Mesenchymal stem cell (in vitro differentiated cells and primary cell): ENCODE measurements around the gene CXorf66.

Experiments
- DNase-seq: peaks from one replicate; pipeline ENCODE4 v3.0.0-alpha.2; 2013
- H2AFZ ChIP-seq: one replicate; pipeline ENCODE4 v1.6.1; 2013; ENCODE audit warnings: low read depth, mild to moderate bottlenecking, control low read depth, inconsistent platforms, low read length, moderate library complexity
- H2AK5ac ChIP-seq: 2 replicates; pipeline ENCODE4 v1.6.1; 2013; ENCODE audit warnings: low read length, moderate library complexity, mild to moderate bottlenecking, inconsistent platforms; ENCODE audit not compliant: severe bottlenecking
- H2BK120ac ChIP-seq: one replicate; pipeline ENCODE4 v1.6.1; 2013; ENCODE audit warnings: low read depth, mild to moderate bottlenecking, inconsistent platforms, low read length, moderate library complexity
- H2BK12ac ChIP-seq, 2 experiments: one replicate each; pipeline ENCODE4 v1.6.1; 2013; ENCODE audit warnings: inconsistent platforms in 2 of 2, low read length in 2 of 2, mild to moderate bottlenecking in 2 of 2, moderate library complexity in 2 of 2, control low read depth in 1 of 2
- H2BK15ac ChIP-seq: one replicate; pipeline ENCODE4 v1.6.1; 2013; ENCODE audit warnings: mild to moderate bottlenecking, low read depth, inconsistent platforms; ENCODE audit not compliant: poor library complexity, severe bottlenecking
- H2BK5ac ChIP-seq: 2 replicates; pipeline ENCODE4 v1.6.1; 2013; ENCODE audit warnings: low read depth, mild to moderate bottlenecking, low read length, control low read depth, inconsistent platforms; ENCODE audit not compliant: poor library complexity, severe bottlenecking
- H3K14ac ChIP-seq, 2 experiments: one replicate each; pipeline ENCODE4 v1.6.1; 2013; ENCODE audit warnings: inconsistent platforms in 2 of 2, low read length in 2 of 2, control low read depth in 1 of 2, mild to moderate bottlenecking in 1 of 2, moderate library complexity in 1 of 2
- H3K18ac ChIP-seq, 2 experiments: one replicate each; pipeline ENCODE4 v1.6.1; 2013; ENCODE audit warnings: inconsistent platforms in 2 of 2, low read length in 2 of 2, control low read depth in 1 of 2, low read depth in 1 of 2, mild to moderate bottlenecking in 1 of 2
- H3K23ac ChIP-seq, 2 experiments: one replicate each; pipeline ENCODE4 v1.6.1; 2013; ENCODE audit warnings: inconsistent platforms in 2 of 2, low read length in 2 of 2, mild to moderate bottlenecking in 2 of 2, moderate library complexity in 2 of 2, control low read depth in 1 of 2
- H3K27ac ChIP-seq: 2 replicates; pipeline ENCODE4 v1.5.1; 2013; ENCODE audit warnings: mild to moderate bottlenecking, moderate library complexity, low read length, control low read depth, inconsistent platforms; ENCODE audit not compliant: poor library complexity, severe bottlenecking
- H3K27me3 ChIP-seq, 2 experiments: 2 replicates each; pipeline versions ENCODE4 v1.6.1 to v1.7.0; 2013; ENCODE audit warnings: low read length in 2 of 2, mild to moderate bottlenecking in 2 of 2, moderate library complexity in 2 of 2, control low read depth in 1 of 2, inconsistent platforms in 1 of 2; ENCODE audit not compliant: control insufficient read depth in 1 of 2, insufficient read depth in 1 of 2
- H3K36me3 ChIP-seq, 2 experiments: 2 replicates each; pipeline versions ENCODE4 v1.6.1 to v1.7.0; 2013; ENCODE audit warnings: low read length in 2 of 2, control low read depth in 1 of 2, inconsistent platforms in 1 of 2, low read depth in 1 of 2, mild to moderate bottlenecking in 1 of 2; ENCODE audit not compliant: insufficient read depth in 2 of 2, control insufficient read depth in 1 of 2
- H3K4ac ChIP-seq, 2 experiments: one replicate each; pipeline ENCODE4 v1.6.1; 2013; ENCODE audit warnings: inconsistent platforms in 2 of 2, low read length in 2 of 2, mild to moderate bottlenecking in 2 of 2, moderate library complexity in 2 of 2, control low read depth in 1 of 2, low read depth in 1 of 2
- H3K4me1 ChIP-seq: 2 replicates; pipeline ENCODE4 v1.6.1; 2013; ENCODE audit warnings: low read depth, low read length, control low read depth; ENCODE audit not compliant: control insufficient read depth, insufficient read depth
- H3K4me2 ChIP-seq: 2 replicates; pipeline ENCODE4 v1.6.1; 2013; ENCODE audit warnings: low read length, mild to moderate bottlenecking, inconsistent platforms; ENCODE audit not compliant: poor library complexity, severe bottlenecking
- H3K4me3 ChIP-seq, 2 experiments: 2 replicates each; pipeline versions ENCODE4 v1.5.1 to v1.7.0; 2013; ENCODE audit warnings: low read length in 2 of 2, mild to moderate bottlenecking in 2 of 2, control low read depth in 1 of 2, low read depth in 1 of 2; ENCODE audit not compliant: insufficient read depth in 1 of 2
- H3K79me1 ChIP-seq: replicated peaks from 2 replicates; pipeline ENCODE4 v1.6.1; 2013; ENCODE audit warnings: mild to moderate bottlenecking, control low read depth, low read length, inconsistent platforms; ENCODE audit not compliant: poor library complexity, severe bottlenecking
- H3K9ac ChIP-seq: 2 replicates; pipeline ENCODE4 v1.7.0; 2013; ENCODE audit warnings: mild to moderate bottlenecking, low read length, moderate library complexity
- H3K9me3 ChIP-seq: 2 replicates; pipeline ENCODE4 v1.7.0; 2013; ENCODE audit warnings: mild to moderate bottlenecking, low read length; ENCODE audit not compliant: control insufficient read depth
- H4K8ac ChIP-seq: one replicate; pipeline ENCODE4 v1.6.1; 2013; ENCODE audit warnings: inconsistent platforms, mild to moderate bottlenecking, low read length, moderate library complexity
- H4K91ac ChIP-seq: one replicate; pipeline ENCODE4 v1.6.1; 2013; ENCODE audit warnings: mild to moderate bottlenecking, low read length, inconsistent platforms
- WGBS: methylation state at CpG from one replicate; pipeline ENCODE4 v1.1.7; 2013; ENCODE audit warnings: mixed read lengths; 5-methylcytosine and 5-hydroxymethylcytosine counted together

Gene CXorf66

DNA sequence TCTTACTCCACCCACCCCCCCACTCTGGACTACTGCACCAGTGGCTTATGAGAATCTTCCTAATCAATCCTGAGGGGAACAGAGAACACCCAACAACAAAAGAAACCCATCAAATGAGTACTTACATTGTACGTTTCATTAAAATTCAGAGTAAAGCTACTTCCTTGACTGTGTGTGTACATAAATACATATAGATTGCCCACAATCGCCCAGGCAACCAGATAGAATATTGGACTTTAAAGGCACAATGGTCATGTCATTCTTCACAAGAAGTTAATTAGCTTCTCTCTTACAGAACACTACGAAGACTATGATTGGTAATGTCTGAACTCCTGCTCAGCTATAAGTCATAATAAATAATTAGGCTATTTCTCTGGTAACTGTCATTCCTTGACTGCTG lies 20.2 kb downstream of the CXorf66 start:
- Histone ChIP-seq H3K9ac (no peak overlapping the region), H3K27ac (no peak overlapping the region), H3K4me1 (no peaks in the 10 kb centered on the region), H3K23ac (no peak overlapping the region), H3K4me3 (no peak overlapping the region), H3K4me2 (no peak overlapping the region), H2BK12ac (no peak overlapping the region), H3K9me3 (no peaks in the 10 kb centered on the region), H2AFZ (no peak overlapping the region), H2BK5ac (no peak overlapping the region), H3K27me3 (peaks cover 0 to 11% of the 10 kb centered on the region in 2 experiments), H3K4ac (no peak overlapping the region), H3K14ac (no peak overlapping the region), H3K18ac (no peak overlapping the region), H3K79me1 (no peaks in the 10 kb centered on the region), H2BK15ac (no peak overlapping the region), H2AK5ac (no peak overlapping the region), H4K91ac (no peak overlapping the region), H4K8ac (no peak overlapping the region), H2BK120ac (no peak overlapping the region), H3K36me3 (no peaks in the 10 kb centered on the region)
- no peak for DNase-seq
- no CpG with 5 or more reads among the region's 3 CpGs for WGBS

DNA sequence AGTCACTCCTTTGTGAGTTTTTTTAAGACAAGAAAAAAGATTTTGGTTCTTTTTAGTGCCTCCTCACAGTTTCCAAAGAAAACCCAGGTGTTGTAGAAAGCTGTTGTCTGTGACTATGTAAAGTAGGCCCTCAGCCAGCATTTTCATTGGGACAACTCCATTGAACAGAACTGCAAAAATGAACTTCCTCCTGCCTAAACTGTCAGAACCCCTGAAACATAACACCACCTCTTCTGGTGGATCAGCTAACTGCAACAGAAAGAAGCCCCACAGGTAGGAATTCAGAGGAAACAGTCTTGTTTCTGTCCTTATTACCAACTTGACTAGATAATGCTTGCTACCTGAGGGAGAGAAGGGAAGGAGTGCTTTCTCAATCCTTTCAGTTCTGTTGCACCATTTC lies 29.1 kb downstream of the CXorf66 start:
- no peaks in the 10 kb centered on the region for H3K36me3 ChIP-seq
- no peak overlapping the region for H3K4ac ChIP-seq

DNA sequence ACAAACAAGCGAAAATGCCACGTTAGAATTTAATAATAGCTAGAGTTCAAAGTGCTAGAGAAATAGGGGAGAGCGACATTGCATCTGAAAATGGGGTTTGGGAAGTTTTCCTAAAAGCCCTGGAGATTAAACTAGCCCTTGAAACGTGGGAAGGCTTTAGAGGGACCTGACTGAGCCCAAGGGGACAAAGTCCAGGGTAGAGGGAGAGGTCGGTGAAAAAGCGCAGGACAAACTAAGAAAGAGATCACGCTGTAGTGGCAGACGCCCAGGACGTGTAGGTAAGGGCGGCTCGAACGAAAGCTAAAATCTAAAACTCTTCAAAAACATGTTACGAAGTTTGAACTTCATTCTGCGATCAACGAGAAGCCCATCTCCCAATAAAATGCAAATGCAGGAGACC lies 31.4 kb downstream of the CXorf66 start:
- Histone ChIP-seq H2BK15ac (peak overlapping the region; percentile 83), H2AK5ac (no peak overlapping the region), H3K27ac (peak overlapping the region; percentile 63), H3K36me3 (no peaks in the 10 kb centered on the region), H2BK120ac (no peak overlapping the region), H3K9ac (peak overlapping the region; percentile 93), H3K4ac (no peak overlapping the region), H3K18ac (no peak overlapping the region), H3K27me3 (no peaks in the 10 kb centered on the region), H4K91ac (no peak overlapping the region), H3K79me1 (no peaks in the 10 kb centered on the region), H3K14ac (no peak overlapping the region), H3K4me3 (peak overlapping the region in 1 of 2 experiments; percentile 75), H2BK12ac (no peak overlapping the region), H3K23ac (no peak overlapping the region), H3K4me1 (peaks cover 1% of the 10 kb centered on the region), H3K4me2 (peak overlapping the region; percentile 53), H2AFZ (no peak overlapping the region), H2BK5ac (no peak overlapping the region), H4K8ac (no peak overlapping the region), H3K9me3 (no peaks in the 10 kb centered on the region)
- WGBS: 85% methylated on average over 15 of the region's 15 CpGs
- no peak for DNase-seq

More for the DNA sequence above, 29.1 kb downstream of the CXorf66 start:
- no peak overlapping the region for H3K18ac ChIP-seq
- H2BK12ac ChIP-seq: no peak overlapping the region
- no peak overlapping the region for H2BK120ac ChIP-seq
- H3K9ac ChIP-seq: no peak overlapping the region
- H4K91ac ChIP-seq: no peak overlapping the region
- no peak overlapping the region for H3K14ac ChIP-seq
- no peak overlapping the region for H2BK5ac ChIP-seq
- H3K79me1 ChIP-seq: no peaks in the 10 kb centered on the region
- no peaks in the 10 kb centered on the region for H3K9me3 ChIP-seq
- no peak overlapping the region for H4K8ac ChIP-seq
- no peak for DNase-seq
- H3K4me2 ChIP-seq: no peak overlapping the region
- H3K27me3 ChIP-seq: no peaks in the 10 kb centered on the region
- H3K27ac ChIP-seq: no peak overlapping the region
- peaks cover 1% of the 10 kb centered on the region for H3K4me1 ChIP-seq
- H3K23ac ChIP-seq: no peak overlapping the region
- H2AFZ ChIP-seq: no peak overlapping the region
- no peak overlapping the region for H3K4me3 ChIP-seq
- H2BK15ac ChIP-seq: no peak overlapping the region
- no peak overlapping the region for H2AK5ac ChIP-seq

DNA sequence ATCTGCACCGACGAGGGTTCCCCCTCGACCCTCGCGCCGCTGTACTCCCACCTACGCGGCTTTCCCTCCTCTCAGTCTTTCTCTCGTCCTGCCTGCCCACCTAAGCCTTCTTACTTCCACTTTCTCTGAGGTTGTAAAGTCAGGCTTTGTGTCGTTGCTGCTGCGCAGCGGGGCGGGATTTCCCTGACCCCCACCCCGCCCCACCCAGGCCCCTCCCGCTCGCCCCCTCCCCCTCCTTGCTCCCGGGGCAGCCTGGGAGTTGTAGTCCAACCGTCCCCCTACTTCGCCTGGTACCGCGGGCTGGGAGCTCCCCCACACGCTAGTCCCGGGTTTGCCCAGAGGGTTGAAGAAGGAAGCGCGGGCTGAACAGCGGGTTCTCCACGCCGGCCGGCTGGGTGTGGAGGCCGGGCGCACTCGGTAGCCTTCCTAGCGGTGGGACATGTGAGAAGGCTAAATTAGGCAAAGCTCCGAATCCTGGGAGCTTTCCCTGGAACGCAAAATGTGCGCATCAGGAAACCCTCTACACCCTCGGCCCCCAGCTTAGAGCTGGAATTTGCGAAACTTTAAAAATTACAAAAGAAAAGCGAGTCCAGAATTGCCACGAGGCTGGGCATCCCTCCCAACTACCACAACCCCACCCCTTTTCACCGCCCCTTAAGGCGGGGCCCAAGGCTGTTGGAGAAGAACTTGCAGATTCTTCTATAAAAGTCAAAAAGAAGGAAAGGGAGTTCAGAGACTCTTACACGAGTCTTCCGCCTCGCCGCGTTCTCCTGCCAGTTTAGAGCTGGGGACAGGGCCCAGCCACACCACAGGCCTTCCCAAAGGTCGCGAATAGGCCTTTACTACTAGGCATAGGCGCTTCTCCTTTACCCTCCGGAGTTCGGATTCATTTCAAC lies 32.2 kb downstream of the CXorf66 start, which contains the start of gene ATP11C:
Gene ATP11C, minus strand, starts transcription at position 153 of the 896 bp plus-strand sequence. CDS start 1,011 bp downstream, outside the sequence.
- no peaks in the 10 kb centered on the region for H3K79me1 ChIP-seq
- H4K91ac ChIP-seq: peak within 1 kb of the TSS; percentile 86
- H3K4me3 ChIP-seq: peak within 1 kb of the TSS; percentile 82 to 83
- no peaks in the 10 kb centered on the region for H3K9me3 ChIP-seq
- H3K27me3 ChIP-seq: no peaks in the 10 kb centered on the region
- H2BK12ac ChIP-seq: no peak within 1 kb of the TSS
- H4K8ac ChIP-seq: peak within 1 kb of the TSS; percentile 41
- H3K4me2 ChIP-seq: peak within 1 kb of the TSS; percentile 78
- H2AK5ac ChIP-seq: no peak within 1 kb of the TSS
- peak within 1 kb of the TSS; percentile 51 for H2AFZ ChIP-seq
- peak within 1 kb of the TSS; percentile 83 for H2BK15ac ChIP-seq
- H3K18ac ChIP-seq: peak within 1 kb of the TSS; percentile 75 to 99
- H3K23ac ChIP-seq: no peak within 1 kb of the TSS
- 4% methylated on average over 30 of the region's 52 CpGs for WGBS
- peak; percentile 87 for DNase-seq
- H3K36me3 ChIP-seq: no peaks in the 10 kb centered on the region
- H3K9ac ChIP-seq: peak within 1 kb of the TSS; percentile 93
- H3K4ac ChIP-seq: peak within 1 kb of the TSS in 1 of 2 experiments; percentile 61
- H3K27ac ChIP-seq: peak within 1 kb of the TSS; percentile 94
- H3K4me1 ChIP-seq: peaks cover 1% of the 10 kb centered on the region
- peak within 1 kb of the TSS; percentile 66 for H2BK5ac ChIP-seq
- peak within 1 kb of the TSS; percentile 92 for H2BK120ac ChIP-seq
- H3K14ac ChIP-seq: peak within 1 kb of the TSS; percentile 92 to 93
